ENCODE data around the gene ANKRD37.
"Not testable (repeated sequence)": the region's sequence is repeated elsewhere in the genome, so short reads cannot be mapped to it uniquely, and the experiment has no call there.

ANKRD37 gene

DNA sequence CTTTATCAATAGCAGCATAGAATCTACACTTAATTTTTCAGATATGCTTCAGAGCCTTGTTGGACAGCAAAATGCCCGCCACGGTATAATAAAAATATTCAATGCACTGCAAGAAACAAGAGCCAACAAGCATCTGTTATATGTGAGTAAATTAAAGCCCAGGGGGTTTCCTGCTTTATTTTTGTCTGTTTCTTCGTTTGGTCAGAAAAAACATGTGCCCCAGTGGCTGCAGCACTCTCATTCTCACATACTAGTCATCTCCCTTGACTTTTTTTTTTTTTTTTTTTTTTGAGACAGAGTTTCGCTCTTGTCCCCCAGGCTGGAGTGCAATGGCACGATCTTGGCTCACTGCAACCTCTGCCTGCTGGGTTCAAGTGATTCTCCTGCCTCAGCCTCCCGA is 34.1 kb upstream of the ANKRD37 start:
- H3K27ac ChIP-seq (ENCODE audit: low read depth, low read length); H3K4me1 ChIP-seq (ENCODE audit: insufficient read depth, low read length); H3K27me3 ChIP-seq (ENCODE audit: control insufficient read depth in 1 of 2, insufficient read depth in 2 of 2, low read length in 2 of 2); H3K9ac ChIP-seq (ENCODE audit: low read length); H3K36me3 ChIP-seq (ENCODE audit: insufficient read depth, low read length); H3K9me3 ChIP-seq (ENCODE audit: low read length); H3K4me3 ChIP-seq (ENCODE audit: low read depth in 1 of 2, low read length in 2 of 2): not testable (repeated sequence)

DNA sequence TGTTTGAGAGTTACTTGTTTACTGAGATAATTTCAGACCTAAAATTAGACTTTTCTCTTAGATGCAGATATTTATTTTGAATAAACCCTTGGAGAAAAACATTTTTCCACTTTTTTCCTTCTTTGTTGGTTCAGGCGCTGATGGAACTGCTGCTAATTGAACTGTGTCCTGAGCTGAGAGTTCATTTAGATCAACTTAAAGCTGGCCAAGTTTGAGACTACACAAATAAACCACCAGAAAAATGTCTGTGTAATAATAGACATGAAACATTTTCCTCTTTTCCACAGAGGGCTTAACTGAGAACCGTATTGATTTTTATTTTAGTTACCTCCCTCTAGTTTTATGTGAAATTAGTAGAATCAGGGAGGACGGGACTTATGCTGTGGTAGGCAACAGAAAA is 33.4 kb upstream of the ANKRD37 start:
- Histone ChIP-seq H3K36me3 (ENCODE audit: insufficient read depth, low read length) (no peaks in the 10 kb centered on the region), H3K9ac (ENCODE audit: low read length) (no peak overlapping the region), H3K27ac (ENCODE audit: low read depth, low read length) (no peak overlapping the region), H3K27me3 (ENCODE audit: control insufficient read depth in 1 of 2, insufficient read depth in 2 of 2, low read length in 2 of 2) (no peaks in the 10 kb centered on the region), H3K4me3 (ENCODE audit: low read depth in 1 of 2, low read length in 2 of 2) (no peak overlapping the region), H3K4me1 (ENCODE audit: insufficient read depth, low read length) (no peaks in the 10 kb centered on the region), H3K9me3 (ENCODE audit: low read length) (no peaks in the 10 kb centered on the region)

GRCh38 chr4:185364886-185365285 is 31.8 kb upstream of the ANKRD37 start:
- H3K9ac ChIP-seq (ENCODE audit: low read length), result no peak overlapping the region
- H3K27ac ChIP-seq (ENCODE audit: low read depth, low read length), result no peak overlapping the region
- no peaks in the 10 kb centered on the region for H3K36me3 ChIP-seq (ENCODE audit: insufficient read depth, low read length)
- no peak overlapping the region for H3K4me3 ChIP-seq (ENCODE audit: low read depth in 1 of 2, low read length in 2 of 2)
- H3K27me3 ChIP-seq (ENCODE audit: control insufficient read depth in 1 of 2, insufficient read depth in 2 of 2, low read length in 2 of 2), result no peaks in the 10 kb centered on the region
- no peaks in the 10 kb centered on the region for H3K4me1 ChIP-seq (ENCODE audit: insufficient read depth, low read length)
- H3K9me3 ChIP-seq (ENCODE audit: low read length), result no peaks in the 10 kb centered on the region

DNA sequence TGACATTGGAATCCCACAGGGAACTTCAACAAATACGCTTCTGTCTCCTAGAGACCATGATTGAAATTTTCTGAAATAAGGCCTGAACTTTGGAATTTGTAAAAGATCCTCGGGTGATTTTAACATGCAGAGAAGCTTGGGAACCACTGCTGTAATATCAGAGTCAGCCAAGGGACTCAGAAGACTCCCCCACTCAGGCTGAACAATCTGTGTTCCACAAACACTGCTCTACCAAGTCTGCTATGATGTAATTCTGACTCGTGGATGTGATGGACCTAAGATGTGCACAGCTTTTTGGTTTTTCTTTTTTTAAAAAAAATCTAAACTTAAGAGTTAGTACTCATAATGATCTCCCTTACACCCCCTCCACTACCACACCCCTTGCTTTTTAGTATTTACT is 26.9 kb upstream of the ANKRD37 start:
- no peaks in the 10 kb centered on the region for H3K4me1 ChIP-seq (ENCODE audit: insufficient read depth, low read length)
- no peak overlapping the region for H3K27ac ChIP-seq (ENCODE audit: low read depth, low read length)
- H3K9ac ChIP-seq (ENCODE audit: low read length), result no peak overlapping the region
- H3K4me3 ChIP-seq (ENCODE audit: low read depth in 1 of 2, low read length in 2 of 2), result no peak overlapping the region
- H3K27me3 ChIP-seq (ENCODE audit: control insufficient read depth in 1 of 2, insufficient read depth in 2 of 2, low read length in 2 of 2), result no peaks in the 10 kb centered on the region
- H3K9me3 ChIP-seq (ENCODE audit: low read length), result no peaks in the 10 kb centered on the region
- peaks cover 4% of the 10 kb centered on the region for H3K36me3 ChIP-seq (ENCODE audit: insufficient read depth, low read length)

- Histone ChIP-seq H3K4me1 (ENCODE audit: insufficient read depth, low read length) (no peaks in the 10 kb centered on the region), H3K27ac (ENCODE audit: low read depth, low read length) (no peak overlapping the region), H3K27me3 (ENCODE audit: control insufficient read depth in 1 of 2, insufficient read depth in 2 of 2, low read length in 2 of 2) (no peaks in the 10 kb centered on the region), H3K36me3 (ENCODE audit: insufficient read depth, low read length) (peaks cover 4% of the 10 kb centered on the region), H3K9ac (ENCODE audit: low read length) (no peak overlapping the region), H3K9me3 (ENCODE audit: low read length) (no peaks in the 10 kb centered on the region), H3K4me3 (ENCODE audit: low read depth in 1 of 2, low read length in 2 of 2) (no peak overlapping the region)
These were observed 26.2 kb upstream of the ANKRD37 start for GRCh38 chr4:185370268-185370949.

- Histone ChIP-seq H3K27me3 (ENCODE audit: control insufficient read depth in 1 of 2, insufficient read depth in 2 of 2, low read length in 2 of 2) (no peaks in the 10 kb centered on the region), H3K9me3 (ENCODE audit: low read length) (no peaks in the 10 kb centered on the region), H3K9ac (ENCODE audit: low read length) (no peak overlapping the region), H3K36me3 (ENCODE audit: insufficient read depth, low read length) (peaks cover 4% of the 10 kb centered on the region), H3K4me3 (ENCODE audit: low read depth in 1 of 2, low read length in 2 of 2) (no peak overlapping the region), H3K4me1 (ENCODE audit: insufficient read depth, low read length) (no peaks in the 10 kb centered on the region), H3K27ac (ENCODE audit: low read depth, low read length) (no peak overlapping the region)
These were observed 24.9 kb upstream of the ANKRD37 start for GRCh38 chr4:185371702-185372101.

DNA sequence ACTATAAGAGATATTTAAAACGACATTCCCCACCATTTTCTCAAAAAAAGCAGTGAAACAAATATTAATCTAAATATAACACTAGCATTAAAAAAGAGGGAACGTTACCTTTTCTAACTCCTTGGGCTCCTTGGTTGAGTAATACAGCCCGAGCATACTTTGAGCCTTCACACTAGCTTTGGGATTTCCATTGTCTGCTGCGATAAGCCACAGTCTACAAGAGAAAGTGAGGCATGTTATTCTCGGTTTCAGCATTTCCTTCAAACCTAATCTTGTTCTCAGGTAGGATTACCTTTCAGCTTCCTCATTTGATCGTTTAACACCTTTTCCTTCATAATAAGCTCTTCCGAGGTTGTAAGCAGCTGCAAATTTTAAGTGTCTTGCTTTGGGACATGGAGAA is 22.6 kb upstream of the ANKRD37 start:
- Histone ChIP-seq H3K27ac (ENCODE audit: low read depth, low read length) (no peak overlapping the region), H3K4me1 (ENCODE audit: insufficient read depth, low read length) (no peaks in the 10 kb centered on the region), H3K36me3 (ENCODE audit: insufficient read depth, low read length) (peaks cover 4% of the 10 kb centered on the region), H3K9me3 (ENCODE audit: low read length) (no peaks in the 10 kb centered on the region), H3K9ac (ENCODE audit: low read length) (no peak overlapping the region), H3K27me3 (ENCODE audit: control insufficient read depth in 1 of 2, insufficient read depth in 2 of 2, low read length in 2 of 2) (no peaks in the 10 kb centered on the region), H3K4me3 (ENCODE audit: low read depth in 1 of 2, low read length in 2 of 2) (no peak overlapping the region)

GRCh38 chr4:185374573-185374972 is 22.1 kb upstream of the ANKRD37 start:
- no peaks in the 10 kb centered on the region for H3K9me3 ChIP-seq (ENCODE audit: low read length)
- H3K36me3 ChIP-seq (ENCODE audit: insufficient read depth, low read length), result peaks cover 4% of the 10 kb centered on the region
- no peak overlapping the region for H3K4me3 ChIP-seq (ENCODE audit: low read depth in 1 of 2, low read length in 2 of 2)
- no peaks in the 10 kb centered on the region for H3K4me1 ChIP-seq (ENCODE audit: insufficient read depth, low read length)
- no peak overlapping the region for H3K9ac ChIP-seq (ENCODE audit: low read length)
- no peak overlapping the region for H3K27ac ChIP-seq (ENCODE audit: low read depth, low read length)
- no peaks in the 10 kb centered on the region for H3K27me3 ChIP-seq (ENCODE audit: control insufficient read depth in 1 of 2, insufficient read depth in 2 of 2, low read length in 2 of 2)

DNA sequence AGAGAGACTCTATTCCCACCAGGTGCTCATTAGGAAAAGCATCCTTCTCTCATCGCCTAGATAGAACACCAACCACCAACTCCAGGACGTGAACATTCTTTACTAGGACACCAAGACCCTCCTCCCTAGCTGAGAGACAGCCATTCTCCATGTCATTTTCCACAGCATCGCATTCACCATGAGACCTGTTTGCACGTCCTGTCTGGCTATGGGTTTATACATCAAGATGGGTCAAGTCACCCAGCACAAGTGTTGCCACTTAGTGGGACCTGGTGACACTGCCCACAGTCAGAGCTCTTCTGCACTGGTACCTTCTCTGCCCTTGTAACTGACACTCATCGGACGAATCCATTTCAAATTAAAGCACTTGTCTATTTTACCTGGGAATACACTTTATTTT is 18.4 kb upstream of the ANKRD37 start:
- Histone ChIP-seq H3K4me3 (ENCODE audit: low read depth in 1 of 2, low read length in 2 of 2) (no peak overlapping the region), H3K4me1 (ENCODE audit: insufficient read depth, low read length) (no peaks in the 10 kb centered on the region), H3K36me3 (ENCODE audit: insufficient read depth, low read length) (no peaks in the 10 kb centered on the region), H3K27ac (ENCODE audit: low read depth, low read length) (no peak overlapping the region), H3K9ac (ENCODE audit: low read length) (no peak overlapping the region), H3K27me3 (ENCODE audit: control insufficient read depth in 1 of 2, insufficient read depth in 2 of 2, low read length in 2 of 2) (no peaks in the 10 kb centered on the region), H3K9me3 (ENCODE audit: low read length) (no peaks in the 10 kb centered on the region)

GRCh38 chr4:185379326-185380295 is 17.0 kb upstream of the ANKRD37 start:
- no peaks in the 10 kb centered on the region for H3K4me1 ChIP-seq (ENCODE audit: insufficient read depth, low read length)
- H3K9me3 ChIP-seq (ENCODE audit: low read length), result no peaks in the 10 kb centered on the region
- H3K27ac ChIP-seq (ENCODE audit: low read depth, low read length), result no peak overlapping the region
- H3K4me3 ChIP-seq (ENCODE audit: low read depth in 1 of 2, low read length in 2 of 2), result no peak overlapping the region
- no peak overlapping the region for H3K9ac ChIP-seq (ENCODE audit: low read length)
- H3K36me3 ChIP-seq (ENCODE audit: insufficient read depth, low read length), result no peaks in the 10 kb centered on the region
- H3K27me3 ChIP-seq (ENCODE audit: control insufficient read depth in 1 of 2, insufficient read depth in 2 of 2, low read length in 2 of 2), result no peaks in the 10 kb centered on the region

DNA sequence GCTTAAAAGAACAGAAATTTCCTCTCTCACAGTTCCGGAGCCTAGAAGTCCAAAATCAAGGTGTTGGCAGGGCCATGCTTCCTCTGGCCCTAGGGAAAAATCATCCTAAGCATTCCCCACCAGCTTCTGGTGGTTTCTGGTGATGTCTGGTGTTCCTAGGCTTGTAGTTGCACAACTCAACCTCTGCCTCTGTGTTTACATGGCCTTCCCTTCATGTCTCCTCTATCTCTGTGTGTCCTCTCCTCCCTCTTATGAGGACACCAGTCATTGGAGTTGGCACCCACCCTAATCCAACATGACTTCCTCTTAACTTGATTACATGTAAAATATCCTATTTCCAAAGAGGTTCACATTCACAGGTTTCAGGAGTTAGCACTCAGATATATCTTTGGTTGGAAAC is 16.3 kb upstream of the ANKRD37 start:
- no peaks in the 10 kb centered on the region for H3K4me1 ChIP-seq (ENCODE audit: insufficient read depth, low read length)
- no peak overlapping the region for H3K27ac ChIP-seq (ENCODE audit: low read depth, low read length)
- H3K9ac ChIP-seq (ENCODE audit: low read length), result no peak overlapping the region
- no peaks in the 10 kb centered on the region for H3K27me3 ChIP-seq (ENCODE audit: control insufficient read depth in 1 of 2, insufficient read depth in 2 of 2, low read length in 2 of 2)
- no peak overlapping the region for H3K4me3 ChIP-seq (ENCODE audit: low read depth in 1 of 2, low read length in 2 of 2)
- H3K36me3 ChIP-seq (ENCODE audit: insufficient read depth, low read length), result no peaks in the 10 kb centered on the region
- no peaks in the 10 kb centered on the region for H3K9me3 ChIP-seq (ENCODE audit: low read length)

Measured in muscle layer of colon (tissue), 2 donors.